ENCODE data around the gene REEP5. TPM values are rescaled to one million over a fixed set of nuclear protein-coding genes. Genes with fewer than 3 reads are reported as not detected.

The REEP5 gene
- total RNA-seq, 3 donors from 2014 or later: 96.4 to 177 (median 117) TPM

DNA sequence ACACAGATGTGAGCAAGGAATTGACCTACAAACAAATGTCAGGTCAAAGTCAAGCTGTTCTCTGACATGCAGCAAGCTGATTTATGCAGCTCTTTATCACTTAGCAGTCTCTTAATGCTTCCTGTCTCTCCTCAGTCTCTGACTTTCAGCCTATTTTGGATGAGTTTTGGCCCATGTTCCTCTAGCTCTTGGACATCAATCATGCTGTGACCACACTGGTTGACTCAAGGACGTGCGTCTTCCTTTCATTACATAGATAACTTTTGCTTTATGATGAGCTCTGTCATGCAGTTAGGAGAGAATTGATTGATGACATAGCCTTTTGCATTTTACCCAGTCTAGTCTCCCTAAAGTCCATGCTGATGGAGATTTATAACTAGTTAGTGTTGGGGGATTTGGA lies 9.4 kb upstream of the REEP5 start:
- H3K9me3 ChIP-seq: no peaks in the 10 kb centered on the region
- no peak overlapping the region for H3K4me3 ChIP-seq
- no peaks in the 10 kb centered on the region for H3K4me1 ChIP-seq
- TF ChIP-seq, protein P1, sequence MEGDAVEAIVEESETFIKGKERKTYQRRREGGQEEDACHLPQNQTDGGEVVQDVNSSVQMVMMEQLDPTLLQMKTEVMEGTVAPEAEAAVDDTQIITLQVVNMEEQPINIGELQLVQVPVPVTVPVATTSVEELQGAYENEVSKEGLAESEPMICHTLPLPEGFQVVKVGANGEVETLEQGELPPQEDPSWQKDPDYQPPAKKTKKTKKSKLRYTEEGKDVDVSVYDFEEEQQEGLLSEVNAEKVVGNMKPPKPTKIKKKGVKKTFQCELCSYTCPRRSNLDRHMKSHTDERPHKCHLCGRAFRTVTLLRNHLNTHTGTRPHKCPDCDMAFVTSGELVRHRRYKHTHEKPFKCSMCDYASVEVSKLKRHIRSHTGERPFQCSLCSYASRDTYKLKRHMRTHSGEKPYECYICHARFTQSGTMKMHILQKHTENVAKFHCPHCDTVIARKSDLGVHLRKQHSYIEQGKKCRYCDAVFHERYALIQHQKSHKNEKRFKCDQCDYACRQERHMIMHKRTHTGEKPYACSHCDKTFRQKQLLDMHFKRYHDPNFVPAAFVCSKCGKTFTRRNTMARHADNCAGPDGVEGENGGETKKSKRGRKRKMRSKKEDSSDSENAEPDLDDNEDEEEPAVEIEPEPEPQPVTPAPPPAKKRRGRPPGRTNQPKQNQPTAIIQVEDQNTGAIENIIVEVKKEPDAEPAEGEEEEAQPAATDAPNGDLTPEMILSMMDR (IDR thresholded peaks at IDR 0.05): no peak
- TF ChIP-seq POLR2A (IDR thresholded peaks at IDR 0.05) (no peak), POLR2AphosphoS5 (IDR thresholded peaks at IDR 0.05) (no peak)
- no peak overlapping the region for H3K27ac ChIP-seq
- no peaks in the 10 kb centered on the region for H3K27me3 ChIP-seq
- DNase-seq (ENCODE audit: low spot score in 2 of 2): no peak
- no peaks in the 10 kb centered on the region for H3K36me3 ChIP-seq
- intact Hi-C loops (cut with DNase I; ENCODE audit: low total_unique reads): no loop called here

DNA sequence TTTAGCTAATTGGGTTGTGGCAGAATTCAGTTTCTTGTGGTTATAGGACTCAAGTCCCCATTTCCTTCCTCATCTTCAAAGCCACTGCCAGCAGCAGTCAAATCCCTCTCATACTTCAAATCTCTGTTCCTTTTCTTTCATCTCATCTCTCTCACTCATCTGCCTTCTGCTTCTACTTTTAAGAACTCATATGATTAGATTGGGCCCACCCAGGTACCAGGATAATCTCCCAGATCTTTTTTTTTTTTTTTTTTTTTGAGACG lies 8.0 kb upstream of the REEP5 start:
- Histone ChIP-seq H3K9me3 (no peaks in the 10 kb centered on the region), H3K4me3 (no peak overlapping the region), H3K36me3 (no peaks in the 10 kb centered on the region), H3K27ac (no peak overlapping the region), H3K4me1 (no peaks in the 10 kb centered on the region), H3K27me3 (no peaks in the 10 kb centered on the region)
- TF ChIP-seq POLR2A (IDR thresholded peaks at IDR 0.05) (no peak), POLR2AphosphoS5 (IDR thresholded peaks at IDR 0.05) (no peak)
- TF ChIP-seq, protein P1 (IDR thresholded peaks at IDR 0.05): no peak
- DNase-seq (ENCODE audit: low spot score in 2 of 2): no peak
- intact Hi-C loops (cut with DNase I; ENCODE audit: low total_unique reads): no loop called here

DNA sequence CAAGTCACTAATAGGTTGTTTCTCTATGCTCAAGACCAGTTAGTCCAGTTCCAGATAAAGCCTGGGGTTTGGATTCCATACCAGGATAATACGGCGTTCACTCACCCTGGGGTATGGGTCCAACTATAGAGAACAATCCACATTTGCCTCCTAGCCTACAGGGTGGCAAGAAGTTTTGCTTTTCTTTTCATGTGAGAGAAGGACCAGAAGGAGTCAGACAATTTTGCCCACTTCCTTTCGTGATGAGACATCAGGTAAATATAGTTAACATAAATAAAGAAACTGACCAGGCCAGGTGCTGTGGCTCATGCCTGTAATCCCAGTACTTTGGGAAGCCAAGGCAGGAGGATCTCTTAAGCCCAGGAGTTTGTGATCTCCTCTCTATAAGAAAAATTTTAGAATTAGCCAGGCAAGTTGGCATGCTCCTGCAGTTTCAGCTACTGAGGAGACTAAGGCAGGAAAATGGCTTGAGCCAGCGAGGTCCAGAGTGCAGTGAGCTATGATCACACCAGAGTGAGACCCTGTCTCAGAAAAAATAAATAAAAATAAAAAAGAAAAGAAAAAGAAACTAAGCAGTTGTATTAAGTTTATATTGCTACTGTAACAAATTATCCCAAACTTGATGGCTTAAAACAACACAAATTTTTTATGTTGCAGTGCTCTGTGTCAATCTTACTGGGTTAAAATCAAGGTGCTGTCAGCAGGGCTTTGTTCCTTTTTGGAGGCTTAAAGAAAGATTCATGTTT lies 7.5 kb upstream of the REEP5 start:
- Histone ChIP-seq H3K9me3 (no peaks in the 10 kb centered on the region), H3K36me3 (no peaks in the 10 kb centered on the region), H3K4me3 (no peak overlapping the region), H3K27ac (peak overlapping the region; percentile 50 to 57), H3K4me1 (no peaks in the 10 kb centered on the region), H3K27me3 (no peaks in the 10 kb centered on the region)
- no peak for DNase-seq (ENCODE audit: low spot score in 2 of 2)
- TF ChIP-seq POLR2AphosphoS5 (IDR thresholded peaks at IDR 0.05): no peak
- TF ChIP-seq POLR2A (IDR thresholded peaks at IDR 0.05): no peak
- TF ChIP-seq, protein P1 (IDR thresholded peaks at IDR 0.05): no peak
- intact Hi-C loops (cut with DNase I; ENCODE audit: low total_unique reads): no loop called here

DNA sequence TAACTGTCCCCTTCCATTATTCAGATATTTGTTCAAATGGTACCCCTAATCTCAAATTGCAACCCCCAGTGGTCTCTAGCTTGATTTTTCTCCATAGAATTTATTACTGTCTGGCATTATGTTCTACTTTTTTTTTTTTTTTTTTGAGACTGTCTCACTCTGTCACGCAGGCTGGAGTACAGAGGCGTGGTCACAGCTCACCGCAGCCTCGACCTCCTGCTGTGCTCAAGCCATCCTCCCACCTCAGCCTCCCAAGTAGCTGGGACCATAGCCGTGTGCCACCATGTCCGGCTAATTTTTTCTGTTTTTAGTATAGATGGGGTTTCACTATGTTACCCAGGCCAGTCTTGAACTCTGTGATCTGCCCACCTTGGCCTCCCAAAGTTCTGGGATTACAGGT lies 2.0 kb upstream of the REEP5 start:
- TF ChIP-seq POLR2A (IDR thresholded peaks at IDR 0.05) (no peak), POLR2AphosphoS5 (IDR thresholded peaks at IDR 0.05) (no peak)
- TF ChIP-seq, protein P1 (IDR thresholded peaks at IDR 0.05): no peak
- H3K27ac ChIP-seq: no peak overlapping the region
- H3K9me3 ChIP-seq: no peaks in the 10 kb centered on the region
- DNase-seq (ENCODE audit: low spot score in 2 of 2): no peak
- no peaks in the 10 kb centered on the region for H3K36me3 ChIP-seq
- no peak overlapping the region for H3K4me3 ChIP-seq
- no peaks in the 10 kb centered on the region for H3K27me3 ChIP-seq
- no peaks in the 10 kb centered on the region for H3K4me1 ChIP-seq
- intact Hi-C loops (cut with DNase I; ENCODE audit: low total_unique reads): no loop called here

DNA sequence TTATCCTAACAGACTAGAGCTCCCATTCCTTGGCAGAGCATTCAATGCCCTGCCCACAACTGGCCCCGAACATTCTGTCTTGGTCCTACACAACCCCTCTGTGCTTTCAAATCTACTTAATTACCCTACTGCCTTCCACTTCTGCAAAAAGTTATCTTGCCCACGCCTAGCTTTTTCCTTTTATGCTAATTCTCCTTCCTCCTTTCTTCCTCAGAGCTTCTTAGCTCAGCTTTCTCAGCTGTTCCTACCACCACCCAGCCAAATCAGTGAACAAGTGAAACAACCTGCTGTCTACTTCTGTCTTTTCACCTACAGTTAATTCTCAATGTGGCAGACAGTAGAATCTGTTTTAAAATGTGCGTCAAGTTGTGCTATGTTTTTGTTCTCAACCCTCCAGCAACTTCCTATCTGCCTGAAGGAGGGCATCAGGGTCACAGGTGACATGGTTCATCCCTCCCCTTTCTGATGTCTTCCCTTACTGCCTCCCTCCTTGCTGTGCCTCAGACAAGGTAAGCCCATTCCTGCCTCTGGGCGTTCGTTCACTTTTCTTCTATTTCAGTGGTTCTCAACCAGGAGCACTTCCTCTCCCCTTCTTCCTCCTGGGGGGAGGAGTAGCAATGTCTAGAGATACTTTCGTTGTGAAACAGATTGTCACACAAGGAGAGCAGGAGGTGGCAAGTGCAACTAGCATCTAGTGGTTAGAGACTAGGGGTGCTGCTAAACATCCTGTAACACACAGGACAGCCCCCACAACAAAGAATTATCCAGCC lies 1.3 kb upstream of the REEP5 start:
- DNase-seq (ENCODE audit: low spot score in 2 of 2): no peak
- no peaks in the 10 kb centered on the region for H3K9me3 ChIP-seq
- H3K36me3 ChIP-seq: no peaks in the 10 kb centered on the region
- peak overlapping the region in 1 of 2 donors; percentile 98 for H3K27ac ChIP-seq
- H3K4me3 ChIP-seq: peak overlapping the region in 2 of 3 donors; percentile 92 to 99
- TF ChIP-seq POLR2AphosphoS5 (IDR thresholded peaks at IDR 0.05) (no peak), POLR2A (IDR thresholded peaks at IDR 0.05) (no peak)
- TF ChIP-seq, protein P1 (IDR thresholded peaks at IDR 0.05): no peak
- intact Hi-C loops (cut with DNase I; ENCODE audit: low total_unique reads): no loop called here
- H3K4me1 ChIP-seq: peaks cover 0 to 5% of the 10 kb centered on the region in 2 donors
- H3K27me3 ChIP-seq: no peaks in the 10 kb centered on the region
